Tibial nerve (tissue), 4 donors: ENCODE results near the gene USH1G. TPM values are rescaled to one million over a fixed set of nuclear protein-coding genes. Genes with fewer than 3 reads are reported as not detected.
"Not testable (repeated sequence)": the region's sequence is repeated elsewhere in the genome, so short reads cannot be mapped to it uniquely, and the experiment has no call there.

Source experiments
- DNase-seq, 2 donors: peaks; one replicate each; pipeline ENCODE4 v3.0.0-alpha.2; 2019; ENCODE audit warnings: low spot score in 2 of 2
- H3K27ac ChIP-seq, 4 donors: fragments of 200-600 bp; sonication (generic) in 3 of 4; one replicate each; pipeline ENCODE4 v1.5.1; 2017 to 2019; ENCODE audit warnings: mild to moderate bottlenecking in 1 of 4
- H3K27me3 ChIP-seq, 2 donors: fragments of 200-600 bp; sonication (generic) in 1 of 2; one replicate each; pipeline versions ENCODE4 v1.5.1 to v1.6.0; 2017 to 2019
- H3K36me3 ChIP-seq, 3 donors: fragments of 200-600 bp; sonication (generic); one replicate each; pipeline ENCODE4 v1.5.1; 2018 to 2019
- H3K4me1 ChIP-seq, 4 donors: fragments of 200-600 bp; sonication (generic) in 3 of 4; one replicate each; pipeline ENCODE4 v1.5.1; 2017 to 2019
- H3K4me3 ChIP-seq, 4 donors: fragments of 200-600 bp; sonication (generic) in 3 of 4; one replicate each; pipeline ENCODE4 v1.5.1; 2017 to 2019; ENCODE audit warnings: mild to moderate bottlenecking in 1 of 4, moderate library complexity in 1 of 4
- H3K9me3 ChIP-seq, 4 donors: fragments of 200-600 bp; sonication (generic) in 3 of 4; one replicate each; pipeline ENCODE4 v1.5.1; 2017 to 2019
- EP300 ChIP-seq, 2 donors: sonication (generic); formaldehyde crosslinking; IDR thresholded peaks; one replicate each; pipeline ENCODE4 v1.6.1; 2017; ENCODE audit warnings: antibody characterized with exemption in 2 of 2, mild to moderate bottlenecking in 1 of 2
- POLR2A ChIP-seq, 2 donors: fragments of 450-650 bp; IDR thresholded peaks; one replicate each; pipeline ENCODE4 v1.6.1; 2017; ENCODE audit warnings: antibody characterized with exemption in 2 of 2, mild to moderate bottlenecking in 2 of 2, moderate library complexity in 2 of 2
- WGBS, 2 donors: methylation state at CpG; one replicate each; pipeline ENCODE4 v1.1.5; 2018; 5-methylcytosine and 5-hydroxymethylcytosine counted together
- total RNA-seq, 4 donors: library from RNA; depleted of rRNA; stranded (reverse); fragments of >200 nt; gene quantifications; one replicate each; pipeline ENCODE4 v1.1.0, GENCODE V29; 2016
- TF ChIP-seq, protein P1 (sequence below), 5 experiments: fragments of 200-600 bp in 3 of 5; fragments of 450-650 bp in 2 of 5; sonication (generic) in 3 of 5; IDR thresholded peaks; one replicate each; pipeline ENCODE4 v1.5.1; 2016 to 2019; ENCODE audit warnings: antibody characterized with exemption in 5 of 5, mild to moderate bottlenecking in 3 of 5, moderate library complexity in 2 of 5

USH1G gene
- total RNA-seq, 4 donors from 2014 or later: 0.87 TPM; not detected in 3

DNA sequence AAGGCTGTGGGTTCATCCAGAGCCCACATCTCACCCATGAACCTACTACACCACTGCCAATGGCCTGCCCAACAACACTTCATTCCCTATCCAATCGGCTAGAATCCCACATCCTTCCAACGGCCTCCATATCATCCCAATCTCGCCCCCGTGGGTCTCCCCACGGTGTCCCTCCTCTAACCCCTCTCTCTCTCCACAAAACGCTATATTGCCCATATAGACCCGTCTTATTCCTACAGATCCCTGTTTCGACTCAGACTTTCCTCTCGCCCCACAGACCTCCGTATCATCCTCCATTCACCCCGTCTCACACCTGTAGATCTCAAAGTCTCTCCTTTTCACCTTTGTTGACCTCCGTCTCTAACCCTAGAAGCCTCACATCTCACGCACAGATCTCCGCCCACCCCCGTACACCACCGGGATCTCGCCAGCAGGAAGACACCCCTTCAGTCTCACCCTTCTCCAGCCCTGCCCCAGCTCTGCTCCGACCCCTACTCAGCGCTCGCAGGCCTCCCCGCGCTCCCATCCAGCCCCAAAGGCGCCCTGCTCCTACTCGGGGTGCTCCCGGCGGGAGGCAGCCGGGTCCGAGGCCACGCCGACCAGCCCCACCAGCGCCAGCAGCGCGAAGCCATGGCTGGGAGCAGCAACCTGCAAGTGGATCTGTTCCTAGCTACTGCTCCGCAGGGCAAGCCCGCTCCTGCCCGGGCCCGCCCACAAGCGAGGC is 50.6 kb downstream of the USH1G start, which contains the start of gene FDXR:
Gene FDXR, minus strand, starts transcription at position 682 of the 724 bp plus-strand sequence. Its CDS starts 50 bp downstream, at position 632.
- Histone ChIP-seq H3K27me3 (peaks cover 0 to 2% of the 10 kb centered on the region in 2 donors), H3K9me3 (no peaks in the 10 kb centered on the region), H3K4me1 (peaks cover 0 to 27% (median 11%) of the 10 kb centered on the region in 4 donors), H3K27ac (peak within 1 kb of the TSS; percentile 85 to 96 (median 88)), H3K36me3 (peaks cover 0 to 5% (median 0%) of the 10 kb centered on the region in 3 donors), H3K4me3 (peak within 1 kb of the TSS; percentile 55 to 75 (median 70))
- WGBS, 2 donors: 7 to 8% methylated on average over 38 of the region's 38 CpGs
- no peak for DNase-seq
- TF ChIP-seq, protein P1, sequence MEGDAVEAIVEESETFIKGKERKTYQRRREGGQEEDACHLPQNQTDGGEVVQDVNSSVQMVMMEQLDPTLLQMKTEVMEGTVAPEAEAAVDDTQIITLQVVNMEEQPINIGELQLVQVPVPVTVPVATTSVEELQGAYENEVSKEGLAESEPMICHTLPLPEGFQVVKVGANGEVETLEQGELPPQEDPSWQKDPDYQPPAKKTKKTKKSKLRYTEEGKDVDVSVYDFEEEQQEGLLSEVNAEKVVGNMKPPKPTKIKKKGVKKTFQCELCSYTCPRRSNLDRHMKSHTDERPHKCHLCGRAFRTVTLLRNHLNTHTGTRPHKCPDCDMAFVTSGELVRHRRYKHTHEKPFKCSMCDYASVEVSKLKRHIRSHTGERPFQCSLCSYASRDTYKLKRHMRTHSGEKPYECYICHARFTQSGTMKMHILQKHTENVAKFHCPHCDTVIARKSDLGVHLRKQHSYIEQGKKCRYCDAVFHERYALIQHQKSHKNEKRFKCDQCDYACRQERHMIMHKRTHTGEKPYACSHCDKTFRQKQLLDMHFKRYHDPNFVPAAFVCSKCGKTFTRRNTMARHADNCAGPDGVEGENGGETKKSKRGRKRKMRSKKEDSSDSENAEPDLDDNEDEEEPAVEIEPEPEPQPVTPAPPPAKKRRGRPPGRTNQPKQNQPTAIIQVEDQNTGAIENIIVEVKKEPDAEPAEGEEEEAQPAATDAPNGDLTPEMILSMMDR (IDR thresholded peaks at IDR 0.05): no peak
- peak in 1 of 2 donors; percentile 12 for TF ChIP-seq POLR2A (IDR thresholded peaks at IDR 0.05)

DNA sequence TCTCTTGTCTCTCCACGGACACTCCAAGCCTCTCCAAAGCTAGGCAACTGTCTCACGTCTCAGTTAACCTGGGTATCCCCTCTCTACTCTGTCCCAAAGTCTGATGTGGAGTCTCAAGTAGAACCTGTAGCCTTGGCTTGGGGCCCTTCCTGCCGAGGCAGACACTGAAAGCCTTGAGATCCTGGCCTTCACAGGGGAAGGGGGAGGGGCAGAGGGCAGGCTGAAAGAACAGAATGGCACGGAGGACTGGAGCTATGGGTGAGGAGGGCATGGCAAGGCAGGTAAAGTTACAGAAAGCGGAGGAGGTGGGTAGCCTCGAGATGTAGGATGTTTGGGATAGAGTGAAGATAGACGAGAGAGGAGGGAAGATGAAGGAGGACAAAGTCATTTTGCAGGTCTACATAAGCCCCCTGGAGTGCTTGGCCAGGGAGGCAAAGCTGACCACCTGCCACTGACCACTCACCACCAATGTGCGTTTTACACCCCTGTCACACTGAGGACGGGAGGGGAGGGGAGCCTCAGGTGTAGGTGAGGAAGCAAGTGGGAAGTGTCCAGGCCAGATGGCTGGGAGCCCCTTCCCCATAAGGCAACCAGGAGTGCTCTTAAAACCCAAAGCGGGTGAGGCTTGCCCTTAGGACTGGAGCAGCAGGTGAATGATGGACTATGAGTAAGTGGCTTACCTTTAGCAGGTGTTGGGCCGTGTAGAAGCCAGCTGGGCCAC is 51.5 kb downstream of the USH1G start:
- no peak for DNase-seq
- Histone ChIP-seq H3K9me3 (no peaks in the 10 kb centered on the region), H3K4me3 (peak overlapping the region in 1 of 4 donors; percentile 71), H3K27me3 (no peaks in the 10 kb centered on the region), H3K4me1 (peaks cover 0 to 24% (median 11%) of the 10 kb centered on the region in 4 donors), H3K27ac (no peak overlapping the region), H3K36me3 (peaks cover 0 to 8% (median 0%) of the 10 kb centered on the region in 3 donors)
- 78 to 85% methylated on average over 11 of the region's 11 CpGs for WGBS, 2 donors
- TF ChIP-seq, protein P1 (IDR thresholded peaks at IDR 0.05): no peak
- no peak for TF ChIP-seq EP300 (IDR thresholded peaks at IDR 0.05)
- TF ChIP-seq POLR2A (IDR thresholded peaks at IDR 0.05): no peak

DNA sequence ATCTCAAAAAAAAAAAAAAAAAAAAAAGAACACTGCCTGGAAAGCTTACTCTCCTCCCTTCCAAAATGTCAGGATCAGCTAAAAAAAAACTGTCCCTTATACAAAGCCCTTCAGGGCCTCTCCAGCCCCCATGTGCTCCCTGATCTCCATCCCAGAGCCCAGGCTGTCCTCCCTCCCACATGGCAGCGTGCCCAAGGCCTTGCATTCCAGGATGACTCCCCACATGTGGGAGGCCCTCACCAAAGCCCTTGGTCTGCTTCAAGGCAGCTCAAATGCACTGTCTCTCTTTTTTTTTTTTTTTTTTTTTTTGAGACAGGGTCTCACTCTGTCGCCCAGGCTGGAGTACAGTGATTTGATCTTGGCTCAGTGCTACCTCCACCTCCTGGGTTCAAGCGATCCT is 52.5 kb downstream of the USH1G start:
- no peak overlapping the region for H3K27ac ChIP-seq
- H3K4me3 ChIP-seq: no peak overlapping the region
- no peak for DNase-seq
- TF ChIP-seq POLR2A (IDR thresholded peaks at IDR 0.05) (no peak), EP300 (IDR thresholded peaks at IDR 0.05) (no peak)
- TF ChIP-seq, protein P1 (IDR thresholded peaks at IDR 0.05): no peak
- no peaks in the 10 kb centered on the region for H3K9me3 ChIP-seq
- H3K4me1 ChIP-seq: peaks cover 0 to 24% (median 11%) of the 10 kb centered on the region in 4 donors
- 75 to 77% methylated on average over 3 of the region's 3 CpGs for WGBS, 2 donors
- no peaks in the 10 kb centered on the region for H3K27me3 ChIP-seq
- peaks cover 0 to 12% (median 0%) of the 10 kb centered on the region in 3 donors for H3K36me3 ChIP-seq

DNA sequence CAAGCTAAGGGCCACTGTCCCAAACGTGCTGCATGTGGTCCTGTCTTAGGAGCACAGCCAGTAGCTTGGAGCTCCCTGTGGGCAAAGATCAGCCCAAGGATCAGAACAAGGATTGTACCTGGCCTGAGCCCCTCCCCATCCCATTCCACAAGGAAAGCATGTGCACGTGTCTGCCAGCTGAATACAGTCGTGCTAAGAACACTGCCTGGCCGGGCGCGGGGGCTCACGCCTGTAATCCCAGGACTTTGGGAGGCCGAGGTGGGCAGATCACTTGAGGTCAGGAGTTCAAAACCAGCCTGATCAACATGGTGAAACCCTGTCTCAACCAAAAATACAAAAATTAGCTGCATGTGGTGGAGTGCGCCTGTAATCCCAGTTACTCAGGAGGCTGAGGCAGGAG is 53.0 kb downstream of the USH1G start:
- peaks cover 0 to 24% (median 11%) of the 10 kb centered on the region in 4 donors for H3K4me1 ChIP-seq
- H3K9me3 ChIP-seq, H3K27me3 ChIP-seq, DNase-seq, H3K27ac ChIP-seq, H3K4me3 ChIP-seq: not testable (repeated sequence)
- H3K36me3 ChIP-seq: peaks cover 0 to 12% (median 0%) of the 10 kb centered on the region in 3 donors
- WGBS, 2 donors: 88 to 89% methylated on average over 8 to 9 of the region's 9 CpGs

GRCh38 chr17:74868908-74869255 is 54.2 kb downstream of the USH1G start:
- Histone ChIP-seq H3K27ac (no peak overlapping the region), H3K4me3 (no peak overlapping the region), H3K27me3 (no peaks in the 10 kb centered on the region), H3K9me3 (no peaks in the 10 kb centered on the region), H3K36me3 (peaks cover 0 to 14% (median 0%) of the 10 kb centered on the region in 3 donors), H3K4me1 (peaks cover 0 to 25% (median 10%) of the 10 kb centered on the region in 4 donors)
- TF ChIP-seq POLR2A (IDR thresholded peaks at IDR 0.05) (no peak), EP300 (IDR thresholded peaks at IDR 0.05) (no peak)
- TF ChIP-seq, protein P1 (IDR thresholded peaks at IDR 0.05): no peak
- no peak for DNase-seq
- WGBS, 2 donors: 85 to 96% methylated on average over 6 of the region's 6 CpGs
